ENCODE data around the gene D2HGDH. TPM values are rescaled to one million over a fixed set of nuclear protein-coding genes. Genes with fewer than 3 reads are reported as not detected.
"Not testable (repeated sequence)": the region's sequence is repeated elsewhere in the genome, so short reads cannot be mapped to it uniquely, and the experiment has no call there.

D2HGDH gene
- total RNA-seq, 4 donors from 2014 or later: 20.2 to 34.4 (median 23.0) TPM

DNA sequence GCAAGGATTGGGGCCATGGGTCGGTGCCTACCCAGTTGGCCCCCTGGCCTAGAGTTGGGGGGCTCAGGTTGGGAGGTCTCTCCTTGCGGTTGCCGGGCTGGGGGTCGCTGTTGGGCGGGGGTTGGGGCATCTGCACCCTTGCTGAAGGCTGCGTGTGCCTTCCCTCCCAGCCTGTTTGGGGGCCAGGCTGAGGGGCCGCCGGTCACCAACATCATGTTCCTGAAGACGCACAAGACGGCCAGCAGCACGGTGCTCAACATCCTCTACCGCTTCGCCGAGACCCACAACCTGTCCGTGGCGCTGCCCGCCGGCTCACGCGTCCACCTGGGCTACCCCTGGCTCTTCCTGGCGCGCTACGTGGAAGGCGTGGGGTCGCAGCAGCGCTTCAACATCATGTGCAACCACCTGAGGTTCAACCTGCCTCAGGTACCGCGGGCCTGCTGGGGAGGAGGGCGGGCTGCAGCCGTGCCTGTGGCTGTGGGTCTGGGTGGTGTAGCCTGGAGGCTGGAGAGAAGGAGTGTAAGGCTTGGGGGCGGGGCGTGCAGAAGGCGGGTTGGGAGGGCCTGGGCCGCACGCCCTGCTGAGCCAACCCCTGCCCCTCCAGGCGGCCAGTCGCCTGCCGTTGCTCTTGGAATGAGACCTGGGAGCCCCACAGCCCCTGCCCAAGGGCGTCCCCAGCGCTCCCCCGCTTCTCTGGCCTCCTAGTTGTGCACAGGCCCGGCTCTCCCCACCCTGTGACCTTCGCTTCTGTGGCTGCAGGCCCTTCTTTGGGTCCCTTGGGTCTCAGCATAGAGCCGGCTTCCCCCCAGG is 67.4 kb downstream of the D2HGDH start:
- no peak for TF ChIP-seq POLR2A (IDR thresholded peaks at IDR 0.05)
- TF ChIP-seq, protein P1, sequence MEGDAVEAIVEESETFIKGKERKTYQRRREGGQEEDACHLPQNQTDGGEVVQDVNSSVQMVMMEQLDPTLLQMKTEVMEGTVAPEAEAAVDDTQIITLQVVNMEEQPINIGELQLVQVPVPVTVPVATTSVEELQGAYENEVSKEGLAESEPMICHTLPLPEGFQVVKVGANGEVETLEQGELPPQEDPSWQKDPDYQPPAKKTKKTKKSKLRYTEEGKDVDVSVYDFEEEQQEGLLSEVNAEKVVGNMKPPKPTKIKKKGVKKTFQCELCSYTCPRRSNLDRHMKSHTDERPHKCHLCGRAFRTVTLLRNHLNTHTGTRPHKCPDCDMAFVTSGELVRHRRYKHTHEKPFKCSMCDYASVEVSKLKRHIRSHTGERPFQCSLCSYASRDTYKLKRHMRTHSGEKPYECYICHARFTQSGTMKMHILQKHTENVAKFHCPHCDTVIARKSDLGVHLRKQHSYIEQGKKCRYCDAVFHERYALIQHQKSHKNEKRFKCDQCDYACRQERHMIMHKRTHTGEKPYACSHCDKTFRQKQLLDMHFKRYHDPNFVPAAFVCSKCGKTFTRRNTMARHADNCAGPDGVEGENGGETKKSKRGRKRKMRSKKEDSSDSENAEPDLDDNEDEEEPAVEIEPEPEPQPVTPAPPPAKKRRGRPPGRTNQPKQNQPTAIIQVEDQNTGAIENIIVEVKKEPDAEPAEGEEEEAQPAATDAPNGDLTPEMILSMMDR (IDR thresholded peaks at IDR 0.05): no peak
- Histone ChIP-seq H3K4me3 (replicated peaks in 1 of 3) (no peak overlapping the region), H3K27ac (no peak overlapping the region), H3K9me3 (no peaks in the 10 kb centered on the region), H3K27me3 (no peaks in the 10 kb centered on the region), H3K36me3 (no peaks in the 10 kb centered on the region), H3K4me1 (peaks cover 10 to 15% of the 10 kb centered on the region in 2 donors)
- DNase-seq: no peak
- 69 to 85% methylated on average over 25 to 42 of the region's 44 CpGs for WGBS, 2 donors
- intact Hi-C loops (cut with DNase I): no loop called here

DNA sequence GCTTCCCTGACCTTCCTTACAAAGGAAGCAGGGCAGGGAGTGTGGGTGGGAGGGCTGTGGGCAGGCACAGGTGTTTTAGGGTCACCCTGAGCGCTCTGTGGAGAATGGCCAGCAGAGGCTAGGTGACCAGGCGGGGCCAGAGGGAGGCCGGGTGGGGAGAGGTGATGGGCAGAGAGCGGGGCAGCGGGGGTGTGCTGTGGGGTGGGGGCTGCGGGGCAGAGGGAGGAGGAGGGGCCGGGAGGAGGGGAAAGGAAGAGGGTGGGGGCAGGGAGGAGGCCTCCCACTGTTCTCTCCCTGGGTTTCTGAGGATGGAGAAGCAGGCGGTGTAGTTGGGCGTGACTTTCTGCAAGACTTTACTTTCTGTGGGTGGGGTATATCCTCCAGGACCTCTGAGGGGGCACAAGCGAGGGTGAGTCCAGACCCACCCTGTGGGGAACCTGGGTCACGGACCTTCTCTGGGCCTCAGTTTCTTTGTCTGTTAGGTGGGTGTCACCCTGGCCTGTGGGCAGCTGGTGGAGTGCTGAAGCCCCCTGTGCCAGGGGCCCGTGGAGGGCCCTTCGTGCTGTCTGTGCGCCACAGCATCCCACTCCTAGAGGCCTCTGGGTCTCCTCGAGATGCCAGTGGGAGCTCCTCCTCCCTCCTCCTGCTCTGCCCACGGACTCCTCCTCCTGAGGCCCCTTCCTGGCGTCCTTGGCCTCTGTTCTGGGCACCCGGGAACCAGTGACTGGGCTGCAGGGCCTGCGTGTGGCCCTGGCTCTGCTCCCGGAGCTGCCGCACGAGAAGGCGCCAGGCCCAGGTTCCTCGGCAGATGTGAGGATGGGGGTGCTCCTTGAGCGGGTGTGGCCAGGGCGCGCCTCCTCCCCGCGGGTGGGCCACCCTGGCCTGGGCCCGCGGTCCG is 68.2 kb downstream of the D2HGDH start:
- no peak overlapping the region for H3K4me3 ChIP-seq (replicated peaks in 1 of 3)
- WGBS, 2 donors: 63 to 64% methylated on average over 26 to 32 of the region's 32 CpGs
- no peak for DNase-seq

GRCh38 chr2:241803387-241804325 is 69.2 kb downstream of the D2HGDH start:
- 6 to 9% methylated on average over 7 to 24 of the region's 109 CpGs for WGBS, 2 donors
- peak; percentile 65 to 66 for DNase-seq
- TF ChIP-seq, protein P1 (IDR thresholded peaks at IDR 0.05): no peak
- no peak for TF ChIP-seq POLR2A (IDR thresholded peaks at IDR 0.05)
- no peaks in the 10 kb centered on the region for H3K9me3 ChIP-seq
- H3K4me3 ChIP-seq (replicated peaks in 1 of 3): peak overlapping the region in 1 of 3 donors; percentile 34
- H3K4me1 ChIP-seq: peaks cover 10 to 15% of the 10 kb centered on the region in 2 donors
- no peaks in the 10 kb centered on the region for H3K27me3 ChIP-seq
- H3K36me3 ChIP-seq: no peaks in the 10 kb centered on the region
- intact Hi-C loops (cut with DNase I): no loop called here
- H3K27ac ChIP-seq: no peak overlapping the region

More for the DNA sequence above, 68.2 kb downstream of the D2HGDH start:
- TF ChIP-seq, protein P1 (IDR thresholded peaks at IDR 0.05): no peak
- no peak for TF ChIP-seq POLR2A (IDR thresholded peaks at IDR 0.05)
- no peaks in the 10 kb centered on the region for H3K27me3 ChIP-seq
- intact Hi-C loops (cut with DNase I): no loop called here
- H3K4me1 ChIP-seq: peaks cover 10 to 15% of the 10 kb centered on the region in 2 donors
- H3K9me3 ChIP-seq: no peaks in the 10 kb centered on the region
- no peak overlapping the region for H3K27ac ChIP-seq
- H3K36me3 ChIP-seq: no peaks in the 10 kb centered on the region

DNA sequence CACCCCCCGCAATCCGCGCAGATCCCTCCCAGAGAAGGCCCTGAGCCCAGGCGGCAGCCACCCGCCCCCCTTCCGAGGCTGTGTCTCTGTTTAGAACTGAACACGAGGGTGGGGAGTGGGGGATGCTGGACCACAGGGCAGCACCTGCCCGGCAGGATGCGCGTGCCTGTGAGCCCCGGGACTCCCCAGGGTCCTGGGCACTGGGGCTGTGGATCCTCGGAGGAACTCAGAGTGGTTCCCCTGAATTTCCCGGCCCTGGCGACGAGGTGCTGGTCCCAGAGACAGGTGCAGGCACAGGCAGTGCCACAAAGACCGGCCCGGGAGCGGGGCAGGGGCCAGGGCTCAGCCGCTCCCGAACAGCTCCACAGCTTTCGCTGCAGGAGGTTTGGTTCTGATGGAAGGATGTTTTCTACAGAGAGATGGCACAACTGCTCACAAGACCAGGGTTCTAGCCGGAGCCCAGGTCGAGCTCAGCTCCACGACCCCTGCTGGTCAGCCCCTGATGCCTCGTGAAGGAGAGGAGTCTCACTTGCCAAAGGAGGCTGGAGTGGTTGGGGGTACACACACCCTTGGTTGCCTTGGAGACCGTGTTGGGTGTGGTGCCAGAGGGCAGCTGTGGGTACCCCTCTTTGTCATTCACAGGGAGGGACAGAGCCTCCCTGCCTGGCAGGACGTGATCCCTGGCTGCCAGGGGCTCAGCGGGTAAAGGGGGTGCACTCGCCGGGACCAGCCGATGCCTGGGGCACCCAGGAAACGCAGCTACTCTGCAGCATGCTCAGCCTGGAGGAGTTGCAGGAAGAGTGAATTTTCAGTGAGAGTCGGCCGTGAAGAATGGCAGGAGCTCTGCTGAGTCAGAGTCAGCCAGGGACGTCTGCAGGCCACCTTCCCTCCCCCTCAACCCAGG is 70.1 kb downstream of the D2HGDH start:
- H3K36me3 ChIP-seq: no peaks in the 10 kb centered on the region
- H3K9me3 ChIP-seq: no peaks in the 10 kb centered on the region
- H3K27ac ChIP-seq: no peak overlapping the region
- 32 to 40% methylated on average over 9 to 16 of the region's 35 CpGs for WGBS, 2 donors
- no peak for DNase-seq
- no peak overlapping the region for H3K4me3 ChIP-seq (replicated peaks in 1 of 3)
- H3K4me1 ChIP-seq: peaks cover 11 to 17% of the 10 kb centered on the region in 2 donors
- intact Hi-C loops (cut with DNase I): no loop called here
- H3K27me3 ChIP-seq: no peaks in the 10 kb centered on the region
- TF ChIP-seq, protein P1 (IDR thresholded peaks at IDR 0.05): no peak
- TF ChIP-seq POLR2A (IDR thresholded peaks at IDR 0.05): no peak

DNA sequence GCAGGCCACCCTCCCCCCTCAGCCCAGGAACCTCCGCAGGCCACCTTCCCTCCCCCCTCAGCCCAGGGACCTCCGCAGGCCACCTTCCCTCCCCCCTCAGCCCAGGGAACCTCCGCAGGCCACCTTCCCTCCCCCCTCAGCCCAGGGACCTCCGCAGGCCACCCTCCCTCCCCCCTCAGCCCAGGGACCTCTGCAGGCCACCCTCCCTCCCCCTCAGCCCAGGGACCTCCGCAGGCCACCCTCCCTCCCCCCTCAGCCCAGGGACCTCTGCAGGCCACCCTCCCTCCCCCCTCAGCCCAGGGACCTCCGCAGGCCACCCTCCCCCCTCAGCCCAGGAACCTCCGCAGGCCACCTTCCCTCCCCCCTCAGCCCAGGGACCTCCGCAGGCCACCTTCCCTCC is 71.8 kb downstream of the D2HGDH start:
- peaks cover 25 to 34% of the 10 kb centered on the region in 2 donors for H3K4me1 ChIP-seq
- H3K4me3 ChIP-seq (replicated peaks in 1 of 3); H3K36me3 ChIP-seq; H3K27ac ChIP-seq; H3K27me3 ChIP-seq; intact Hi-C loops (cut with DNase I); DNase-seq; H3K9me3 ChIP-seq: not testable (repeated sequence)
- no CpG with 5 or more reads among the region's 8 CpGs for WGBS, 2 donors

Measured in thyroid gland (tissue), 4 donors.